ENCODE measurements around the gene LRRC41.
"Not testable (repeated sequence)": the region's sequence is repeated elsewhere in the genome, so short reads cannot be mapped to it uniquely, and the experiment has no call there.

Gene LRRC41

DNA sequence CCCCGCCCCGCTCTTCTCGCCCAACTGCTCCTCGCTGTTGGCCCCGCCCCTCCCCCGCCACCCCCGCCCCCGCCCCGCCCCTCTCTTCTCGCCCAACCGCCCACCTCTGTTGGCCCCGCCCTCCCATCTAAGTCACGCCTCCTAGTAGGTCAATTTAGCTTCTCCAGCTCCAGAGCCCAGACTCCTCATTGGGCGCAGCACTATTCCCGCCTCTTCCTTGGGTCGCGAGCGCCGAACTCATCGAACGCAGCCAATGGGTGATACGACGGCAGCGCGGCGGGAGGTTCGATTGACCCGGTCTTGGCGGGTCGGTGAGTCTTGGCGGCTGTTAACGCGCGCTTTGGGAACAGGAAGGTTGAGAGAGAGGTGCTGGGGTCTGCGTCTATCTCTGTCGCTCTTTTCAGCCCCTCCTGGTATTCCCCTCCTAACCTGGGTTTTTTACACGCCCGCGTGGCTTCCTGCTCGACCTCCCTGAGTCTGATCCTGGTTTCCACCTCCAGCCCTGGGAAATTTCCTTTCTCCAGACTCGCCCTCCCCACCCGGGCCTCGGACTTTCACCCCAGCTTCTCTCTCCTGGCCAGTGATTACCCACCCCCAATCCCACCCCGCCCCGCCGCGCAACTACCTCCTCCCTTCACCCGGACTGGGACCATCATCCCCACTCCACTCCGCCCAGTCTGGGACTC lies 55.8 kb downstream of the LRRC41 start, which contains the start of gene RAD54L:
RAD54L (plus strand) TSS at position 328 of the 686 bp plus-strand sequence. CDS start 643 bp downstream, outside the sequence.
- Histone ChIP-seq H3K36me3 (ENCODE audit: control insufficient read depth, insufficient read depth, low read length) (peaks cover 9% of the 10 kb centered on the region), H3K4me3 (replicated peaks; ENCODE audit: low read depth, low read length) (peak within 1 kb of the TSS; percentile 86), H3K27me3 (replicated peaks; ENCODE audit: control insufficient read depth, insufficient read depth, low read length) (no peaks in the 10 kb centered on the region)
- DNase-seq (ENCODE audit: extremely low read depth, insufficient read length), result peak; percentile 96
- TF ChIP-seq, protein P1, sequence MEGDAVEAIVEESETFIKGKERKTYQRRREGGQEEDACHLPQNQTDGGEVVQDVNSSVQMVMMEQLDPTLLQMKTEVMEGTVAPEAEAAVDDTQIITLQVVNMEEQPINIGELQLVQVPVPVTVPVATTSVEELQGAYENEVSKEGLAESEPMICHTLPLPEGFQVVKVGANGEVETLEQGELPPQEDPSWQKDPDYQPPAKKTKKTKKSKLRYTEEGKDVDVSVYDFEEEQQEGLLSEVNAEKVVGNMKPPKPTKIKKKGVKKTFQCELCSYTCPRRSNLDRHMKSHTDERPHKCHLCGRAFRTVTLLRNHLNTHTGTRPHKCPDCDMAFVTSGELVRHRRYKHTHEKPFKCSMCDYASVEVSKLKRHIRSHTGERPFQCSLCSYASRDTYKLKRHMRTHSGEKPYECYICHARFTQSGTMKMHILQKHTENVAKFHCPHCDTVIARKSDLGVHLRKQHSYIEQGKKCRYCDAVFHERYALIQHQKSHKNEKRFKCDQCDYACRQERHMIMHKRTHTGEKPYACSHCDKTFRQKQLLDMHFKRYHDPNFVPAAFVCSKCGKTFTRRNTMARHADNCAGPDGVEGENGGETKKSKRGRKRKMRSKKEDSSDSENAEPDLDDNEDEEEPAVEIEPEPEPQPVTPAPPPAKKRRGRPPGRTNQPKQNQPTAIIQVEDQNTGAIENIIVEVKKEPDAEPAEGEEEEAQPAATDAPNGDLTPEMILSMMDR (IDR thresholded peaks at IDR 0.05; ENCODE audit: insufficient read depth, low read length, poor library complexity, severe bottlenecking), result no peak

DNA sequence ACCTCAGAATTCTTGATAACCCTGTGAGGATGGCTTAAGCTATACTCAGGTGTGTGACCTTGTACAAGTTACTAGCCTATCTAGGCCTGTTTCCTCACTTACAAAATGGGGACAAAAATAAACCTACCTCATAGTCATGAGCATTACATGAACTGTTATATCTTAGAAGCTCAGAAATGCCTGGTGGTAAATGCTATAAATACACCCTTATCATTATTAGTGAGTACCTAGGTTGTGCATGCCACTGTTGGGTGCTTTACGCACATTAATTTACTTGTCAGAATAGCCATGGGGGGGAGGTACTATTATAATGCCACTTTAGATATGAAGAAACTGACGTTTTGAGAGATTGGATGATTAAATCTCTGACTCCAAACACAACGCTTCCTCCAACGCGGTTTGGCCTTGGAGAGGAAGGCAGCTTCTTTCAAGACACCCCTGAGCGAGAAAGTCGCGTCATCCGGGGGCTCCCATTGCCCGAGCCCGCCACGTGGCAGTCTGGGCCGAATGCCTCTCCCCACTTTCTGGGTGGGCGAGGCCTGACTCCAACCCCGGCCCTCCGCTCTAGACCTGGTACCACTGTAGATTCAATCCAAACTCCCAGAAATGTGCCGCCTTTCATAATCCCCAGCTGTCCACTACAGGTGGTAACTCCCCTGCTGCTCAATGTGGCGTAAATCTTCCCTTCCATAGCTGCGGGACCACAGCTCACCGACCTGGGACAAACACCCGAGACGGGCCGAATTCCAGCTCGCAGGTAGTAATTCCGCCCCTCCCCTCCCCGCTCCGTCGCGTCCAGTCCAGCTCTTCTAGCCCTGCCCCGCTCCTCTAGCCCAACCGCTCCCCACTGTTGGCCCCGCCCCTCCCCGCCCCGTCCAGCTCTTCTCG lies 56.6 kb downstream of the LRRC41 start:
- Histone ChIP-seq H3K4me3 (replicated peaks; ENCODE audit: low read depth, low read length) (peak overlapping the region; percentile 74), H3K27me3 (replicated peaks; ENCODE audit: control insufficient read depth, insufficient read depth, low read length) (no peaks in the 10 kb centered on the region), H3K36me3 (ENCODE audit: control insufficient read depth, insufficient read depth, low read length) (peaks cover 7% of the 10 kb centered on the region)
- peak; percentile 89 for DNase-seq (ENCODE audit: extremely low read depth, insufficient read length)
- TF ChIP-seq, protein P1 (IDR thresholded peaks at IDR 0.05; ENCODE audit: insufficient read depth, low read length, poor library complexity, severe bottlenecking), result no peak

DNA sequence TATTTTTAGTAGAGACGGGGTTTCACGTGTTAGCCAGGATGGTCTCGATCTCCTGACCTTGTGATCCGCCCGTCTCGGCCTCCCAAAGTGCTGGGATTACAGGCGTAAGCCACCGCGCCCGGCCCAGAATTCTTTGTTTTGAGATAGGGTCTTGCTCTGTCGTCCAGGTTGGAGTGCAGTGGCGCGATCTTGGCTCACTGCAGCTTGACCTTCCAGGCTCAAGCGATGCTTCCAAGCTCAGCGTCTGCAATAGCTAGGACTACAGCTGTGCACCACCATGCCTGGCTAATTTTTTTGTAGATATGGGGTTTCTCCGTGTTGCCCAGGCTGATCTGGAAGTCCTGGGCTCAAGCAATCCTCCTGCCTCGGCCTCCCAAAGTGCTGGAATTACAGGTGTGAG lies 57.3 kb downstream of the LRRC41 start:
- not testable (repeated sequence) for DNase-seq (ENCODE audit: extremely low read depth, insufficient read length); H3K27me3 ChIP-seq (replicated peaks; ENCODE audit: control insufficient read depth, insufficient read depth, low read length); H3K4me3 ChIP-seq (replicated peaks; ENCODE audit: low read depth, low read length); H3K36me3 ChIP-seq (ENCODE audit: control insufficient read depth, insufficient read depth, low read length)

DNA sequence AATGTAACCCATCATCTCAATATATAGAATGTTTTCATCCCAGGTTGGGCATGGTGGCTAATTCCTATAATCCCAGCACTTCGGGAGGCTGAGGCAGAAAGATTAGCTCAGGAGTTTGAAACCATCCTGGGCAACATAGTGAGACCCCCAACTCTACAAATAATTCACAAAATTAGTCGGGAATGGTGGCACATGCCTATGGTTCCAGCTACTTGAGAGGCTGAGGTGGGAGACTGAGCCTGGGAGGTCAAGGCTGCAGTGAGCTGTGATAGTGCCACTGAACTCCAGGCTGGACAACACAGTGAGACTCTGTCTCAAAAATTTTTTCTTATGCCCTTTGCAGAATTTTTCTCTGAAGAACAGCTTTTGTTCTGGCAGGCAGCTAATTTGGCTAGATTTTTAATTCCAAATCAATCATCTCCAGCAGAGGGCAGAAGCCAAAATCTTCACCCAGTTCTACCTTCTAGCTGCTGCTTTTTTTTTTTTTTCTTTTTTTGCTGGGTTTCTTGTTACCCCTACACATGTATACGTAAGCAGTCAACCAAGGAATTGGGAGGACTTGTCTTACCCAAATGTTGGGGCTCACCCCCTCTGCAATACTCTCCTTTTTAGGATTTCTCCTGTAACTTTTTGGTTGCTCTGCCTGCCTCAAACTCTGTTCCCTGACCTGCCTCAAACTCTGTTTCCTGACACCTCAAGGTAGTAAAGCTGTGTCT lies 58.6 kb downstream of the LRRC41 start:
- peak; percentile 23 for DNase-seq (ENCODE audit: extremely low read depth, insufficient read length)
- Histone ChIP-seq H3K36me3 (ENCODE audit: control insufficient read depth, insufficient read depth, low read length) (peaks cover under 1% of the 10 kb centered on the region), H3K27me3 (replicated peaks; ENCODE audit: control insufficient read depth, insufficient read depth, low read length) (no peaks in the 10 kb centered on the region), H3K4me3 (replicated peaks; ENCODE audit: low read depth, low read length) (no peak overlapping the region)
- TF ChIP-seq, protein P1 (IDR thresholded peaks at IDR 0.05; ENCODE audit: insufficient read depth, low read length, poor library complexity, severe bottlenecking), result peak; percentile 40

DNA sequence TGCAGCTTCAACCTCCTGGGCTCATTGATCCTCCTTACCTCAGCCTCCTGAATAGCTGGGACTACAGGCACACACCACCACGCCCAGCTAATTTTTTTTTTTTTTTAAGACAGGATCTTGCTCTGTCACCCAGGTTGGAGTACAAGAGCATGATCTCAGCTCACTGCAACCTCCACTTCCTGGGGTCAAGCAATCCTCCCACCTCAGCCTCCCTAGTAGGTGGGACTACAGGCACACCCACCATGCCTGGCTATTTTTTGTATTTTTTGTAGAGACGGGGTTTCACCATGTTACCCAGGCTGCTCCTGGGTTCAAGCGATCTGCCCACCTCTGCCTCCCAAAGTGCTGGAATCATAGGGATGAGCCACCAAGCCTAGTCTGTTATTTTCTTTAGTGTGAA lies 59.6 kb downstream of the LRRC41 start:
- not testable (repeated sequence) for DNase-seq (ENCODE audit: extremely low read depth, insufficient read length); H3K4me3 ChIP-seq (replicated peaks; ENCODE audit: low read depth, low read length); H3K36me3 ChIP-seq (ENCODE audit: control insufficient read depth, insufficient read depth, low read length); H3K27me3 ChIP-seq (replicated peaks; ENCODE audit: control insufficient read depth, insufficient read depth, low read length)

DNA sequence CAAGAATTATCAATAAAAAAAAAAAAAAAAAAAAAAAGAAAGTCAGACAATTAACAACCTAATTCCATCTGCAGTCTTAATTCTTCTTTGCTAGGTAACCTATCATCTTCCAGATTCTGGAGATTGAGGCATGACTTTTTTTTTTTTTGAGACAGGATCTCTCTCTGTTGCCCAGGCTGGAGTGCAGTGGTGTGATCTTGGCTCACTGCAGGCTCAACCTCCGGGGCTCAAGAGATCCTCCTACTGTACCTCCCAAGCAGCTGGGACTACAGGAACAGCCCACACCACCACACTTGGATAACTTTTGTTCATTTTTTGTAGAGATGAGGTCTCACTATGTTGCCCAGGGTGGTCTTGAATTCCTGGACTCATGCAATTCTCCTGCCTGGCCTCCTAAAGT lies 60.5 kb downstream of the LRRC41 start:
- DNase-seq (ENCODE audit: extremely low read depth, insufficient read length), result no peak
- no peaks in the 10 kb centered on the region for H3K27me3 ChIP-seq (replicated peaks; ENCODE audit: control insufficient read depth, insufficient read depth, low read length)
- no peak overlapping the region for H3K4me3 ChIP-seq (replicated peaks; ENCODE audit: low read depth, low read length)
- H3K36me3 ChIP-seq (ENCODE audit: control insufficient read depth, insufficient read depth, low read length), result no peaks in the 10 kb centered on the region
- TF ChIP-seq, protein P1 (IDR thresholded peaks at IDR 0.05; ENCODE audit: insufficient read depth, low read length, poor library complexity, severe bottlenecking), result no peak

DNA sequence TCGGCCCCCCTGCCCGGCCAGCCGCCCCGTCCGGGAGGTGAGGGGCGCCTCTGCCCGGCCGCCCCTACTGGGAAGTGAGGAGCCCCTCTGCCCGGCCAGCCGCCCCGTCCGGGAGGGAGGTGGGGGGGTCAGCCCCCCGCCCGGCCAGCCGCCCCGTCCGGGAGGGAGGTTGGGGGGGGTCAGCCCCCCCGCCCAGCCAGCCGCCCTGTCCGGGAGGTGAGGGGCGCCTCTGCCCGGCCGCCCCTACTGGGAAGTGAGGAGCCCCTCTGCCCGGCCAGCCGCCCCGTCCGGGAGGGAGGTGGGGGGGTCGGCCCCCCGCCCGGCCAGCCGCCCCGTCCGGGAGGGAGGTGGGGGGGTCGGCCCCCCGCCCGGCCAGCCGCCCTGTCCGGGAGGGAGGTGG lies 61.7 kb downstream of the LRRC41 start:
- H3K4me3 ChIP-seq (replicated peaks; ENCODE audit: low read depth, low read length); H3K36me3 ChIP-seq (ENCODE audit: control insufficient read depth, insufficient read depth, low read length); H3K27me3 ChIP-seq (replicated peaks; ENCODE audit: control insufficient read depth, insufficient read depth, low read length); DNase-seq (ENCODE audit: extremely low read depth, insufficient read length): not testable (repeated sequence)

DNA sequence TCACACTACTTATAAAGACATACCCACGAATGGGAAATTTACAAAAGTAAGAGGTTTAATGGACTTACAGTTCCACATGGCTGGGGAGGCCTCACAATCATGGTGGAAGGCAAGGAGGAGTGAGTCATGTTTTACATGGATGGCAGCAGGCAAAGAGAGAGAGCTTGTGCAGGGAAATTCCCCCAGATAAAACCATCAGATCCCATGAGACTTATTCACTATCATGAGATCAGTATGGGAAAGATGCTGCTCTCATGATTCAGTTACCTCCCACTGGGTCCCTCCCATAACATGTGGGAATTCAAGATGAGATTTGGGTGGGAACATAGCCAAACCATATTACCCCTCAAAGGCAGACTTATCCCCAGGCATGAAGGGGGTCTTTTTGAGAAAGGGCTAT lies 64.6 kb downstream of the LRRC41 start:
- H3K27me3 ChIP-seq (replicated peaks; ENCODE audit: control insufficient read depth, insufficient read depth, low read length); DNase-seq (ENCODE audit: extremely low read depth, insufficient read length); H3K36me3 ChIP-seq (ENCODE audit: control insufficient read depth, insufficient read depth, low read length); H3K4me3 ChIP-seq (replicated peaks; ENCODE audit: low read depth, low read length): not testable (repeated sequence)
